GM20000 (cell line): ENCODE data around the gene ZRANB1.

Source experiments
- DNase-seq: peaks from one replicate; pipeline ENCODE4 v3.0.0; 2012; ENCODE audit warnings: low spot score
- CTCF ChIP-seq: IDR thresholded peaks from 2 replicates; pipeline ENCODE4 v1.5.1; 2012; ENCODE audit warnings: mild to moderate bottlenecking, control low read depth; ENCODE audit errors: extremely low read depth, missing control alignments

Gene ZRANB1

GRCh38 chr10:125023255-125023654 is 81.3 kb downstream of the ZRANB1 start:
- no peak for TF ChIP-seq CTCF

GRCh38 chr10:125023862-125024496 is 82.1 kb downstream of the ZRANB1 start:
- DNase-seq, result no peak
- TF ChIP-seq CTCF, result no peak

More at GRCh38 chr10:125023255-125023654, 81.3 kb downstream of the ZRANB1 start:
- DNase-seq, result no peak

GRCh38 chr10:125024497-125025234 is 82.7 kb downstream of the ZRANB1 start:
- no peak for TF ChIP-seq CTCF
- no peak for DNase-seq

- no peak for DNase-seq
- TF ChIP-seq CTCF, result no peak
Observed at GRCh38 chr10:125025341-125025740, 83.4 kb downstream of the ZRANB1 start.

- DNase-seq, result no peak
- no peak for TF ChIP-seq CTCF
Observed at GRCh38 chr10:125026036-125026931, 84.4 kb downstream of the ZRANB1 start.

GRCh38 chr10:125026974-125027735 is 85.2 kb downstream of the ZRANB1 start:
- no peak for DNase-seq
- no peak for TF ChIP-seq CTCF
